Endodermal cell (in vitro differentiated cells): ENCODE measurements around the gene TACC2. TPM values are rescaled to one million over a fixed set of nuclear protein-coding genes. Genes with fewer than 3 reads are reported as not detected.

ENCODE experiments used
- DNase-seq: peaks from one replicate; pipeline ENCODE4 v3.0.0-alpha.2; 2017
- H3K27ac ChIP-seq: 2 replicates; pipeline ENCODE4 v1.5.1; 2013; ENCODE audit warnings: mild to moderate bottlenecking, low read depth, low read length, moderate library complexity
- H3K27me3 ChIP-seq: 2 replicates; pipeline ENCODE4 v1.6.1; 2013; ENCODE audit warnings: mild to moderate bottlenecking, low read length, moderate library complexity; ENCODE audit not compliant: insufficient read depth, control insufficient read depth, poor library complexity, severe bottlenecking
- H3K36me3 ChIP-seq: 2 replicates; pipeline ENCODE4 v1.7.0; 2013; ENCODE audit warnings: mild to moderate bottlenecking, low read length, moderate library complexity; ENCODE audit not compliant: control insufficient read depth, insufficient read depth
- H3K4me1 ChIP-seq: one replicate; pipeline ENCODE4 v1.7.0; 2013; ENCODE audit warnings: low read length; ENCODE audit not compliant: control insufficient read depth, insufficient read depth
- H3K4me3 ChIP-seq: 2 replicates; pipeline ENCODE4 v1.5.1; 2013; ENCODE audit warnings: mild to moderate bottlenecking, low read length, moderate library complexity
- H3K9ac ChIP-seq: 2 replicates; pipeline ENCODE4 v1.6.1; 2013; ENCODE audit warnings: mild to moderate bottlenecking, low read length, moderate library complexity; ENCODE audit not compliant: poor library complexity, severe bottlenecking; ENCODE audit errors: extremely low read depth
- H3K9me3 ChIP-seq: 2 replicates; pipeline ENCODE4 v1.6.1; 2013; ENCODE audit warnings: mild to moderate bottlenecking, low read length, moderate library complexity; ENCODE audit not compliant: control insufficient read depth
- H3K27ac Mint-ChIP-seq: 2 replicates; pipeline ENCODE4 v1.8.0; 2020; ENCODE audit warnings: mixed read lengths
- H3K27me3 Mint-ChIP-seq: 2 replicates; pipeline ENCODE4 v1.8.0; 2021; ENCODE audit warnings: mild to moderate bottlenecking, mixed read lengths; ENCODE audit not compliant: insufficient read depth
- H3K36me3 Mint-ChIP-seq: 2 replicates; pipeline ENCODE4 v1.8.0; 2020; ENCODE audit warnings: low read depth, mixed read lengths
- H3K4me1 Mint-ChIP-seq: 2 replicates; pipeline ENCODE4 v1.8.0; 2020; ENCODE audit warnings: mixed read lengths
- H3K4me3 Mint-ChIP-seq: 2 replicates; pipeline ENCODE4 v1.8.0; 2020; ENCODE audit warnings: mild to moderate bottlenecking, moderate library complexity, mixed read lengths
- H3K9me3 Mint-ChIP-seq: 2 replicates; pipeline ENCODE4 v1.8.0; 2020; ENCODE audit warnings: mild to moderate bottlenecking, mixed read lengths
- WGBS, 2 experiments: methylation state at CpG; one replicate each; pipeline versions ENCODE4 v1.1.5 to v1.1.7; 2013; ENCODE audit warnings: missing lambda C conversion rate in 2 of 2, mixed read lengths in 1 of 2; ENCODE audit not compliant: insufficient coverage in 1 of 2, insufficient read length in 1 of 2; 5-methylcytosine and 5-hydroxymethylcytosine counted together
- total RNA-seq, 2 donors: library from RNA; stranded (reverse); fragmentation: NEBNext Ultra II Directional in 1 of 2; extraction: Animal tissue kit (Norgen Biotek cat#: 25700) in 1 of 2; gene quantifications; 2 replicates in 1 of 2; 3 replicates in 1 of 2; pipeline ENCODE4 v1.2.1, GENCODE V29; 2021
- TF ChIP-seq, protein P1 (sequence below): fragments of 200-600 bp; sonication (generic); conservative IDR thresholded peaks from 2 replicates; pipeline ENCODE4 v1.5.0; 2021; ENCODE audit warnings: antibody characterized with exemption, mild to moderate bottlenecking

TACC2 gene
- total RNA-seq, 2 donors from 2014 or later = 24.5 to 34.1 TPM

DNA sequence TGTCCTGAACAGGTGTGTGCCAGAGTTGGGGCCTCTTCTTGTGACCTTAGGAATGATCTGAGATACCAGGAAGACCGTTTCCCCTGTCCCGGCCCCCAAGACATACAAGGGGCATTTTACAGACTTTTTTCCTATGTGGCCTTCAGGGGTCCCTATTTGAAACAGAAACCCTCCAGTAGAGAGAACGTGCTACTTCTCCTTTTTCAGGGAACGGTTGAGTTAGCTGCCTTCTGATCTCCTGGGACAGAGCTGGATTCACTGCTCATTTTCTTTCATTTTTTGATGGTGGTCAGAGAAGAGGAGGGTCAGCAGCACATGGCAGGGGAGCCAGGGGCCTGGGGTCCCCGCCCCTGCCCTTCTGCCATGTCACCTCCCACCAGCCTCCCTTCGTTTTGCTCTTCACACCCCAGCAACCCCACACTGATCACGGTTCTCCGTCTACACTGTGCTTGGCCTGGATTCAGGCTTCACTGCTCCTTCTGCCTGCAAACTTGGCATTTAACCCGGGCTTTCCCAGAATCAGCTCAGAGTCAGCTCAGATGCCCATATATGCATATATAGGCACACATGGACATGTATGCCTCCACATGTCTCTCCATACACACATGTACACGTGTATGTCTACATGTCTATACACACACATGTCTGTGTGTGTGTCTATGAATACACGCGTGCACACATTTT lies 144.1 kb downstream of the TACC2 start:
- WGBS, 2 experiments = 91 to 96% methylated on average over 9 to 12 of the region's 12 CpGs
- Histone ChIP-seq H3K36me3 (peaks cover 11% of the 10 kb centered on the region), H3K9me3 (no peaks in the 10 kb centered on the region), H3K4me3 (no peak overlapping the region), H3K9ac (no peak overlapping the region), H3K4me1 (no peaks in the 10 kb centered on the region), H3K27me3 (no peaks in the 10 kb centered on the region), H3K27ac (no peak overlapping the region)
- H3K27ac Mint-ChIP-seq = peak overlapping the region; percentile 37
- peaks cover 23% of the 10 kb centered on the region for H3K36me3 Mint-ChIP-seq
- H3K9me3 Mint-ChIP-seq = no peaks in the 10 kb centered on the region
- TF ChIP-seq, protein P1, sequence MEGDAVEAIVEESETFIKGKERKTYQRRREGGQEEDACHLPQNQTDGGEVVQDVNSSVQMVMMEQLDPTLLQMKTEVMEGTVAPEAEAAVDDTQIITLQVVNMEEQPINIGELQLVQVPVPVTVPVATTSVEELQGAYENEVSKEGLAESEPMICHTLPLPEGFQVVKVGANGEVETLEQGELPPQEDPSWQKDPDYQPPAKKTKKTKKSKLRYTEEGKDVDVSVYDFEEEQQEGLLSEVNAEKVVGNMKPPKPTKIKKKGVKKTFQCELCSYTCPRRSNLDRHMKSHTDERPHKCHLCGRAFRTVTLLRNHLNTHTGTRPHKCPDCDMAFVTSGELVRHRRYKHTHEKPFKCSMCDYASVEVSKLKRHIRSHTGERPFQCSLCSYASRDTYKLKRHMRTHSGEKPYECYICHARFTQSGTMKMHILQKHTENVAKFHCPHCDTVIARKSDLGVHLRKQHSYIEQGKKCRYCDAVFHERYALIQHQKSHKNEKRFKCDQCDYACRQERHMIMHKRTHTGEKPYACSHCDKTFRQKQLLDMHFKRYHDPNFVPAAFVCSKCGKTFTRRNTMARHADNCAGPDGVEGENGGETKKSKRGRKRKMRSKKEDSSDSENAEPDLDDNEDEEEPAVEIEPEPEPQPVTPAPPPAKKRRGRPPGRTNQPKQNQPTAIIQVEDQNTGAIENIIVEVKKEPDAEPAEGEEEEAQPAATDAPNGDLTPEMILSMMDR = no peak
- peaks cover 9% of the 10 kb centered on the region for H3K4me1 Mint-ChIP-seq
- no peak for DNase-seq
- H3K4me3 Mint-ChIP-seq = no peak overlapping the region
- H3K27me3 Mint-ChIP-seq = no peaks in the 10 kb centered on the region

DNA sequence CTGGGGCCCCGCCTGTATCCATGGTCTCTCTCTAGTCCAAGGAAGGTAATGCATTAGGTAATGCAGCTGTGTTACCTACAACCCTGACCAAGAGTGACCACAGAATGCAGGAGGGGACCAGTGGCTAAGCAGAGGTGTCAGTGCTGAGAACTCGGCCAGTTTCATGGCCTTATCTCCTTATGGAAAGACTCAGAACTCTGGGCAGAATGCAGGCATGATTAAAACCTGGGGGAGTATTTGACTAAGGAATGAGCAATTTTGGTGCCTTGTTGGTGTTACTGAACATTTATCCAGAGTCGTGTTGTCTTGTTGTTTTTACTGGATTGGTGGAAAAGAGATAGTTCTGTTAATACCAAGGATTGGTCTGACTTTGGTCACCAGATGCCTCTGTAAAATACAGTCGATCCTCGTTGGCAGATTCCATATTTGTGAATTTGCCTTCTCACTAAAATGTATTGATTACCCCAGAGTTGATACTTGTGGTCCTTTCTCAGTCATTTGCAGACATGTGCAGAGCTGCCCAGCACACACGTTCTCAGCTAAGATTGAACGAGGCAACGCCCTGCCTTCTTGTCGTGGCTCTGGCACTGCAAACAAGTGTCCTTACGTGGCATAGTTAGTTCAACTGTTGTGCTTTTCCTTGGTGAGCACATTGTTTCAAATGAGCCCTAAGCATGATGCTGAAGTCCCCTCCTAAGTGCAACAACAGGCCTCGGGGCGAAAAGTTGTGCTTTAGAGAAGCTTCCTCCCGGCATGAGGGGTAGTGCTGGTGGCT lies 146.5 kb downstream of the TACC2 start:
- H3K4me1 ChIP-seq = peaks cover 7% of the 10 kb centered on the region
- TF ChIP-seq, protein P1 = no peak
- H3K36me3 ChIP-seq = peaks cover 11% of the 10 kb centered on the region
- no peak overlapping the region for H3K9ac ChIP-seq
- H3K4me3 ChIP-seq = no peak overlapping the region
- Mint-ChIP-seq H3K27me3 (no peaks in the 10 kb centered on the region), H3K27ac (no peak overlapping the region), H3K9me3 (no peaks in the 10 kb centered on the region), H3K4me1 (peaks cover 26% of the 10 kb centered on the region), H3K36me3 (peaks cover 23% of the 10 kb centered on the region), H3K4me3 (no peak overlapping the region)
- no peak overlapping the region for H3K27ac ChIP-seq
- no peak for DNase-seq
- 93 to 95% methylated on average over 13 of the region's 13 CpGs for WGBS, 2 experiments
- no peaks in the 10 kb centered on the region for H3K9me3 ChIP-seq
- no peaks in the 10 kb centered on the region for H3K27me3 ChIP-seq

DNA sequence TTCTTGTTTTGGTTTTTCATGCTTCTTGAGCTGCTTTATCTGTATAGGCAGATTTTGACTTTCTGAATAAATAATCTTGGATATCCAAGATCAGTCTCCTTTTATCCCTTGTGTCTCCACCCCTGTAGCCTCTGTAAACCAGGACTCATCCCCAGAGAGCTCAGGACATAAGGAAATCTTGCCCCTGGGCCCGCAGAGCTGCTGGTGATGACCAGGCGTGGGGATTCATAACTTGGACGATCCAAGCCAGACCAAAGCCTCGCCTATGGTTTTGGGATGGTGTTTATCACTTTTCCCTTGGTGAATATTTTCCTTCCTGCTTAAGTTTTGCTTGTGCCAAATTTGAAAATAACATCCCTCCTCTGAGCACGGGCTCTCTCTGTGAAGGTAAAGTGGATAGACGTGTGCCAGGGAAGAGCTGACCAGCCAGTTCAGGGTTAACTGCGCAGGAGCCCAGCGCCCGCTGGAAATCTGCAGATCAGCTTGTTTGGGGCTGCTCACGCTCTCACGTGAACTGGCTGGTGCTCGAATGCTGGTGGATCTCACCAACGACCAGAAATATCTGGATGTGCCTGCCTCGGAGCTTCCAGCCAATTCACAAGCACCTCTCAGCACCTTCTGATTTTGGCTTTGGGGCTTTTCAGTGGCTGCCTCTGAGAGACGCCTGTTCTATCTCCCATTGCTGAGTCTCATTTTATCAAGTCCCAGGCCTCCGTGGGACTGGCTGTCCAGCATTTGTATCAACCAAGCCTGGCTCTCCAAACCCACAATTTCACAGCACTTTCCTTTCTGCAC lies 150.1 kb downstream of the TACC2 start:
- Histone ChIP-seq H3K4me1 (peaks cover 7% of the 10 kb centered on the region), H3K9ac (no peak overlapping the region), H3K9me3 (no peaks in the 10 kb centered on the region), H3K27ac (no peak overlapping the region), H3K36me3 (peaks cover 11% of the 10 kb centered on the region), H3K27me3 (no peaks in the 10 kb centered on the region), H3K4me3 (no peak overlapping the region)
- no peaks in the 10 kb centered on the region for H3K9me3 Mint-ChIP-seq
- H3K36me3 Mint-ChIP-seq = peaks cover 17% of the 10 kb centered on the region
- no peaks in the 10 kb centered on the region for H3K27me3 Mint-ChIP-seq
- DNase-seq = no peak
- WGBS, 2 experiments = 93 to 94% methylated on average over 15 to 16 of the region's 16 CpGs
- peak overlapping the region; percentile 30 for H3K27ac Mint-ChIP-seq
- no peak overlapping the region for H3K4me3 Mint-ChIP-seq
- TF ChIP-seq, protein P1 = no peak
- H3K4me1 Mint-ChIP-seq = peaks cover 23% of the 10 kb centered on the region
